HG02759 (cell line): ENCODE results near the gene NMNAT3.

Source experiments
- ATAC-seq: cut with Tn5 transposase; IDR thresholded peaks from one replicate; pipeline ENCODE4 v1.9.1; 2021; ENCODE audit warnings: mild to moderate bottlenecking, moderate library complexity; ENCODE audit not compliant: unreplicated experiment

The NMNAT3 gene

GRCh38 chr3:139552632-139553365 is 125.0 kb downstream of the NMNAT3 start:
- no peak for ATAC-seq

DNA sequence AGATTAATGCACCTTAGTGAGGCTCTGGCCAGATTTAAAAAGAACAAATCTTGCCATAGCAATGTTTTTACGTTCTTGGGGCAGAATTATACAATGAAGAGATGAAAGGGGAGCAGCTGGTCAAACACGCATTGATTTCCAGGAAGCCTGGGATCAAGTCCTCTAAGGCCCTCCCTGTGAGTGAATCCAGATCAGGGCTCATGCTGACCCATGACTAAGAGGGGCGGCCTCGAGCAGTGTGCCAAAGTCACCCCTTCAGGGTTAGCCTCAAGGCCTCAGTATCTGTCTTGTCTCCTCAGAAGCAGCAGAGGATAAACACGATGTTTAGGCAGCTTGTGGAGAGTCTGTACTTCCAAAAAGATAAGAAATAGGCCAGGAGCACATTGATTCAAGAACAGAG is 129.0 kb downstream of the NMNAT3 start:
- no peak for ATAC-seq

DNA sequence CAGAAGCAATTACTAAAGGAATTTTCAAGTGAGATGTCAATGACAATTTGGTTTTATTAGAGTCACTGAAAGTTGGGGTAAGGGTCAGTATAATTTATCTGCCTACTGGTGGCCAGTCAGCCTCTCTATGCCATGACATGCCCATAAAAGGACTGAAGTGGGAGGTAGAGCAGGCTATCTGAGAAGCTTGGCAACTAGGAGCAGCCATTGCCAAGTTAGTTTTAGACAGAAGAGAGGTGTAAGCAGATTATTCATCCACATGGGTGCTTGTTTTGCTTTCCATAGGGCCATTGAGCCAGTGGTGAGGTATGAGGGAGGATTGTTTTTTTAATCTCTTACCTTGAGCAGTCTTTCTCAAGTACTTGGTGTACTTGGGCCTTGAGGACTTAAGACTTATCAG is 130.1 kb downstream of the NMNAT3 start:
- no peak for ATAC-seq

DNA sequence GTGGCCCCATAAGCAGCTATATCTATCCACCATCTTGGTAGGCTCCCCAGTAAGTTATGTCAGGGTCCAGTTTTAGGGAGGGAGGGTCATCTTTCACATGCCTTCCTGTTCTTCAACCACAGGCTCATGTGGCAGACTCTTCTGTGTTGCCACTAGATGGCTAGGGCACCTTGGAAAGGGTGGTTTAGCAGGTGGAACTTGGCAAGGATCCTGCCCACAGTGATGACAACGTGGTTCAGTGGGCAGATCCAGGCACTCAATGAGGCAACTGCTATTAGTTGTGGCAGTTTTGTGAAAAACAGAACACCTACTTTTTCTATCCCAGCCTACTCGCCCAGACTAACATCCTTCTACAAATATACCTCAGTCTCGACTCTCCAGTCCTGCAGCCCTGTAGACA is 131.0 kb downstream of the NMNAT3 start:
- ATAC-seq = no peak

- no peak for ATAC-seq
Measured at GRCh38 chr3:139541532-139542288, 136.1 kb downstream of the NMNAT3 start.

GRCh38 chr3:139540651-139541531 is 136.9 kb downstream of the NMNAT3 start:
- no peak for ATAC-seq

DNA sequence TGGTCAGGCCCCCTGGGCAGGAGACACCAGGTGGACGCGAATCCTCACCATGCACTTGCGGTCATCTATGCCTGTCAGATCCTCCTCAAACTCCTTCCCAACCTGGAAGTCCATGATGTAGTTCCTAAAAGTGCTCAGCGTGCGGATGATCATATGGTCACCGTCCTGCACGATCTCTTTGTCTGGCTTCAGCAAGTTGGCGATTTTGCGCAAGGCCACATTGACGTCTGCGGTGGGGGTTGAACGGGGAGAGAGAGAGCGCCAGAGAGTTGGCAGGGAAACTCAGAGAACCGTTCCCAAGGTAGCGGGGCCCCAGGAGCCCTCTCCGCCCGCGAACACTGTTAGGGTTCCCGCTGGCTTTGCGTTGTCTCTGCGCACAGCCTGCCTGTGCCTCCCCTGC is 139.0 kb downstream of the NMNAT3 start:
- no peak for ATAC-seq

DNA sequence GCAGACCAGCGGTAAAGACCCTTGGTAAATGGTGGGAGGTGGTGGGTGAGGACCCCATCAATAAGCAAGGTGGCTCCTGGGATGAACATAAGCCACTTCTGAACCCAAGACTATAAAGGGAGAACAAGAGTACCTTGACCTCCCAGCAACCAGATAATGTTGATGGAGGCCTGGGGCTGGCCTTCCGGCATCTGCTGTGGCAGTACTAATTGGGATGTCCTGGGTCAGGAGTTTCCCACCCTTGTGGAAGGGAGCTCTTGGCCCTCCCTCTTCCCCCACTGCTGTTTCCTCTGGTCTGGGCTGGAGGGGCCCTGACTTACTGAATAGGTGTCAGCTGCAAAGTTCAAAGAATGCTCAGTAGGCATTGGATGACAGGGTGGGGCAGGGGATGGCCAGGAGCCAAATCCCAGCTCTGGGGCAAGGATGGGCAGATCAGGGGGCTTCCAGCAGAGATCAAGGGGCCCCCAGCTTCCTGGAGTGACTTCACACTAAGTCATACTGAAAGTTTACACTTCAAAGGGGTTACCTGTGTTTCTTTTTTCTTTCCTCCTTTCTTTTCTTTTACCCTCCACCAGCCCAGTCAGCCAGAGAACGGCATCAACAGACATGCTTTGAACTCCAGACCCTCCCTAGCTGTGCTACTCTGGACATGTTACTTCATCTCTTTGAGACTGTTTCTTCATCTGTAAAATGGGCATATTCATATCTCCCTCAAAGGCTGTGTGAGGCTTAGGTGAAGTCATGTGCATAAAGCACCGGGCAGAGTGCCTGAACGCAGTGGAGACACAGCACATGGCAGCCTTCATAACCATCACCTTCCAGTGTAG is 139.8 kb downstream of the NMNAT3 start:
- ATAC-seq = no peak

DNA sequence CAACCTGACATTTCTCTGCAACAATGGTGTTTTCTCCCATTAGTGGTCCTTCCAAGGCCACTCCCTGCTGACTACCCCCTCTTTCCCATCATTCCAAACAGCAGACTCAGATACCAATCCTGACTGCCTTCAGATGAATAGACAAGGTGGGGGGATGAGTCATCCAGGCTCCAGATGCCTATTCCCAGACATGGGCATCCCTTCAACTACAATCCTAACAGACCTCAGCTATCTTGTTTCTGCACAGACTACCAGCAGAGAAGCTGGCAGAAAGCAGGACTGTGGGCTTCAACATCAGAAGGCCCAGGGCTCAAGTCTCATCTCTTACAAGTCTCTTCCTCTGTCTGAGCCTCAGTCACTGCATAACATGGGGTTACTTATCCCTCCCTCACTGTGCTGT is 140.4 kb downstream of the NMNAT3 start:
- no peak for ATAC-seq

GRCh38 chr3:139534992-139535879 is 142.5 kb downstream of the NMNAT3 start:
- ATAC-seq = no peak

DNA sequence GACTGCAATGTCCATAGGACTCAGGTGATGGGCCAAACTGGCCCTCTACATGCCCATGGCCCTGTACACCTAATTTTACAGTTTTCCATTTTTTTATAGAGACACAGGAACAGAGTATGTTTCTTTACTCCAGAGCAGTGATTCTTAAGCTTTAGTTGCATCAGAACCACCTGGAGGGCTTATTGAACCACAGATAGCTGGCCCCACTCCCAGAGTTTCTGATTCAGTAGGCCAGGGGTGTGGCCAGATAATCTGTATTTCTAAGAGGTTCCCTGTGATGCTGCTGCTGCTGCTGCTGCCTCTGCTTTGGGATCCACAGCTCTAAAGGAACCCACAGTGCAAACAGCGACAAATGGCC is 143.3 kb downstream of the NMNAT3 start:
- no peak for ATAC-seq

DNA sequence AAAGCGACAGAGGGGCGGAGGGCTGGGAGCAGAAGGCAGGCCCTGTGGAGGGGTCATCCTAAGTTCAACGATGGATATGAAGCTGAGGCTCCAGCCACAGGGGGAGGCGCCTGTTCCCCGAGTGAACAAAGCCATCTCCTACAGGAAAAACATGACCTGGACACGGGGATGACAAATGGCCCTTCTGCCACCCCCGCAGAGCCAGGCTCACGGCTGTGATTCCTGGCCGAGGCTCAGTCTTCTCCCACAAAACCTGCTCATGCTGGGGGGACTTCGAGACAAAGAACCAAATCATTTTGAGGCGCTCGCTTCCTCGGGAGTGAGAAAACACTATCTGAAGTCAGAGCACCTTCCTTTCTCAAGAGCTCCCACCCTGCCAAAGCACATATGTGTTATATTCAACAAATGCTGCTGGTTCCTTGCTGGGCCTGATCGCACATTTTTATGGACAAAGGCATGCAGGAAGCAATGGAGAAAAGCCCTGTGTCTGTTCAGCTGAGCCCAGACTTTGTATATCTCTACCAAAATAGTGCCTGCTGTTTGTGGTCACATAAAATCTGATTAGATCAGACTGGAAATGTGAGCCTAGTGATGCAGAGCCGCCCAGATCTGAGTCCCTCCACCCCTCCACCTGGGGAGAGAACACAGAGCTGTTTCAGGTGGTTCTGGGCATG is 143.9 kb downstream of the NMNAT3 start:
- ATAC-seq = no peak

DNA sequence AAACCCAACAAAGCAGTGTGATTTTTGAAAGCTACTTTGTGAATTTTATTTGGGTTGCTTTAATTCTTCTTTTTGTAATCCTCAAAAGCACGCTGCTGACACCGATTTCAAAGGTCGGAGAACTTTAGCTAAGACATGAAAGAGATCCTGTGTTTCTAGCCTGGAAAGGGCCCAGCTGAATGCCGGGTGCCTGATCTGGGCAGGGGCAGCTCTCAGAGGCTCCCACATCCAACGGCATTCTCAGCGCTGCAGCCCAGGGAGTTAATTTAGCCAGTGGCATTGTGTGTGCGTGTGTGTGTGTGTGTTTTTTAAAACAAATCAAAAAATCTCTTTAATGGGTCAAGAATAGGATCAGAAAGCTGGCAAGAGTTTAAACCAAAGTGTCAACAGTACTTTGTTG is 144.8 kb downstream of the NMNAT3 start:
- no peak for ATAC-seq

- ATAC-seq = no peak
Measured at GRCh38 chr3:139530717-139531116, 147.1 kb downstream of the NMNAT3 start.

DNA sequence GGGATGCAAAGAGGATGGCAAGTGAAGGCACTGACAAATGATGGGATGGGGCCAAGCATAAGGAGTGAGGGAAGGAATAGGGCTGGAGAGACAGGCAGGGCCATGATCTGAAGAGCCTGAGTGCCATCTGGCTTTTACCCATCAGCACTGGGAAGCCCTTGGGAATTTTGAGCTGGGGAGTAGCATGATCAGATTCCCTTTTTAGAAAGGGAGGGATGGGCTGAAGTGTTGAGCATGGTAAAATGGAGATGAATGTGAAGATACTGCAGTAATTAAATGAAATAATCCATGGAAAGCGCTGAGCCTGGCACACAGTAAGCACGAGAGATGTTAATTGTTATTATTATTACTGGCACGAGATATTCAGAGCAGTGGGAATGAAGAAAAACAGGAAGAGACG is 148.1 kb downstream of the NMNAT3 start:
- ATAC-seq = no peak

- ATAC-seq = no peak
Measured at GRCh38 chr3:139528924-139529323, 148.8 kb downstream of the NMNAT3 start.

DNA sequence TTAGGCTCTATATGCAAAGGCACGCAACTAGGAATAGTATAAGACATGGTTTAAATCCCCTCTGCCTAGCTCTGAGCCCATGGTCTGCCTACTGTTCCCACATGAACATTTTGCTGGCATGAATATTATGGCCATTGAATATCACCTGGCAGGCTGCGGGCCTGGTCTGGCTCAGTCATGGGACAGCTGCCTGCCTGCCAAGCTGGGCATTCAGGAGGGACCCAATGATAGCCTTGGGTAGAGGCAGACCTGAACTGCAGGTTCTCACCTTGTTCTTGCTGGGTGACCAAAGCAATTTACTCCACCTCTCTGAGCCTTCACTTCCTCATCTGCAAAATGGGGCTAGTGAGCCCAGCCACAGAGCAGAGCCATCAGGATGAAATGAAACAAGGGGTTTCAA is 149.5 kb downstream of the NMNAT3 start:
- no peak for ATAC-seq

DNA sequence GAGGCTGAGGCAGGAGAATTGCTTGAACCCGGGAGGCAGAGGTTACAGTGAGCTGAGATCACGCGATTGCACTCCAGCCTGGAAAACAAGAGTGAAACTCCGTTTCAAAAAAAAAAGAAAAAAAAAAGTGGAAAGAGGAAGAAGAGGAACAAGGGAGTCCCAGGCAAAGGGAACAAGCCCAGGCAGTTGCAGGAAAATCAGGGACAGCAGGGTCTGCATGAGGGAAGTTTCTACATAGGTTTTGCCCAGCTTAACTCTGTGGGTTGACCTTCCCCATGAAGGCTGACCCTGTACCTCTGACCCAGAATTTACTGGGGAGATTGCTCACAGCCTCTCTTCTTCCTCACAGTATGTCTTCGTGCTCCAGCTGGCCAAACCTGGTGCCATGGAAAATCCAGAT is 150.5 kb downstream of the NMNAT3 start:
- no peak for ATAC-seq

- no peak for ATAC-seq
Measured at GRCh38 chr3:139526146-139526545, 151.6 kb downstream of the NMNAT3 start.
